Peyer's patch (tissue), 4 donors: ENCODE measurements around the gene CCNL2.

ENCODE experiments used
- CTCF ChIP-seq, 6 experiments: fragments of 450-650 bp in 4 of 6; fragments of 200-600 bp in 2 of 6; sonication (generic) in 1 of 6; IDR thresholded peaks; one replicate each; pipeline ENCODE4 v1.5.1; 2017 to 2019; ENCODE audit warnings: antibody characterized with exemption in 6 of 6, mild to moderate bottlenecking in 3 of 6, moderate library complexity in 1 of 6
- POLR2A ChIP-seq, 2 donors: fragments of 450-650 bp; IDR thresholded peaks; one replicate each; pipeline ENCODE4 v1.5.1; 2017; ENCODE audit warnings: antibody characterized with exemption in 2 of 2, mild to moderate bottlenecking in 2 of 2, moderate library complexity in 2 of 2

DNA sequence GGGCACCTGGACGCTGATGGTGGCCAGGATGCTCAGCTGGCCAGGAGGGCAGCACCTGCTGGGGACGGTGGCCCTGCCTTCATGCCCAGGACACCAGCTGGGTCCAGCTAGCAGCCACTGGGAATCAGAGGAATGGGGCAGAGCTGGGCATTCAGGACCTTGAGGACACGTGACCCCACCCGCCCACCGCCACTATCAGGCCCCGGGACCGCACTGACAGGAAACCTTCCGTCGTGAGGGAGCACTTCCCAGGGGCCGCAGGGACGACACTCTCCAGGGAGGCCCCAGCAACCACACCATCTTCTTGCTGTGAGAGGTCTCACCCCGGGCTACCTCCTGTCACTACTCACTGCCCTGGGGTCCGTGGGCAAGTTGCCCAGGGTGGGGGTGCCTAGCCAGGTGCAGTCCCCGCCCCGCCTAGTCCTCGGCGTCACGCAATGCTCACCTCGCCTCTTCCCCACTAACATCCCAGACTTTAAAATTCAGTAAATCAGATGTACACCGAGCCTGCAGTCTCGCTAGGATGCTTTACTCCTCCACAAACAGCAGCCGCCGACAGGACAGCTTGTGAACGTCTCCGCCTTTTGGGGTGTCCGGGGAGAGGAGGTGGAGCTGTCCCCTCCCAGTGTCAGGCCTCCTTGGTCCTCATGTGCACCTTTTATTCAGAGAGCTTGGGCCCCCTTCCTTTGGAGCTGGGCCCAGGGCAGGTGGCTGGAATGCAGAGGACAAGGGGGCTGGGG lies 41.3 kb upstream of the CCNL2 start:
- TF ChIP-seq POLR2A (IDR thresholded peaks at IDR 0.05) (no peak), CTCF (IDR thresholded peaks at IDR 0.05) (no peak)
